Pancreas (tissue), 10 donors: ENCODE results near the gene ZDHHC7. TPM values are rescaled to one million over a fixed set of nuclear protein-coding genes. Genes with fewer than 3 reads are reported as not detected.

ENCODE experiments used
- ATAC-seq, 4 donors: fragments of 200-7000 bp; cut with Tn5 transposase; one replicate each; pipeline versions ENCODE4 v1.8.0 to v1.9.1; 2020; ENCODE audit warnings: mild to moderate bottlenecking in 4 of 4, moderate library complexity in 4 of 4
- DNase-seq, 6 donors: peaks; one replicate each; pipeline ENCODE4 v3.0.0-alpha.2; 2020
- FAIRE-seq: peaks from 2 replicates; lab custom pipeline; 2012; peaks lifted over from hg19 to GRCh38; lab: Jason Lieb, UNC
- H3K27ac ChIP-seq, 4 donors: fragments of 200-600 bp; sonication (generic); 1 replicate in 3 of 4; 2 replicates in 1 of 4; pipeline versions ENCODE4 v1.5.0 to v1.8.0; 2020
- H3K27me3 ChIP-seq, 4 donors: fragments of 200-600 bp; one replicate each; pipeline ENCODE4 v1.8.0; 2021
- H3K36me3 ChIP-seq, 3 donors: fragments of 200-600 bp; sonication (generic) in 1 of 3; one replicate each; pipeline versions ENCODE4 v1.5.0 to v1.8.0; 2020 to 2021
- H3K4me1 ChIP-seq, 3 donors: fragments of 200-600 bp; one replicate each; pipeline ENCODE4 v1.8.0; 2021
- H3K4me3 ChIP-seq, 4 donors: fragments of 200-600 bp; sonication (generic) in 2 of 4; one replicate each; pipeline versions ENCODE4 v1.5.0 to v1.8.0; 2020 to 2021
- H3K9me3 ChIP-seq, 4 donors: fragments of 200-600 bp; one replicate each; pipeline ENCODE4 v1.8.0; 2021
- WGBS, 2 donors: extraction: QIAGEN DNeasy Blood & Tissue Kit; methylation state at CpG; one replicate each; pipeline ENCODE4 v1.1.7; 2013; 5-methylcytosine and 5-hydroxymethylcytosine counted together
- intact Hi-C, 3 donors: fragments of 100-400 bp; cut with DNase I; formaldehyde crosslinking; loops; one replicate each; pipeline versions ENCODE4 v1.11.1 to v1.14.2; 2022
- polyA plus RNA-seq, 2 donors: library from polyadenylated mRNA; stranded (reverse); fragments of 200-250 nt; gene quantifications; one replicate each; pipeline ENCODE4 v1.2.3, GENCODE V29; 2013
- total RNA-seq, 6 donors: library from RNA; stranded (reverse); fragmentation: NEBNext Ultra II Directional in 4 of 6; extraction: Animal tissue kit (Norgen Biotek cat#: 25700) in 4 of 6; gene quantifications; one replicate each; pipeline versions ENCODE4 v1.2.1 to v1.2.4, GENCODE V29; 2021 to 2023
- TF ChIP-seq, protein P1 (sequence below), 4 donors: fragments of 200-600 bp; sonication (generic) in 3 of 4; IDR thresholded peaks; one replicate each; pipeline versions ENCODE4 v1.5.0 to v1.8.0; 2021; ENCODE audit warnings: antibody characterized with exemption in 4 of 4
- donor health status: healthy with polysubstance abuse.
- donor health status: DM: no; HTN: no; CAD: no; lungs with moderate emphysema.
- donor health status: DM: no; HTN: no; CAD: no.
- donor health status: control.
- donor health status: control.
- donor health status: Bipolar disorder and iron deficiency.
- donor health status: DM: yes; HTN: yes; CAD: no.
- donor health status: DM: no; HTN: no; CAD: no.
- donor health status: DM: no; HTN: no; CAD: no.
- donor health status: DM: yes; HTN: yes; CAD: no.

The ZDHHC7 gene
- total and polyA plus RNA-seq, 8 donors, result 10.7 to 28.8 (median 17.9) TPM

GRCh38 chr16:84988328-84989080 lies 22.8 kb downstream of the ZDHHC7 start:
- H3K4me3 ChIP-seq, result no peak overlapping the region
- H3K27ac ChIP-seq, result no peak overlapping the region
- TF ChIP-seq, protein P1, sequence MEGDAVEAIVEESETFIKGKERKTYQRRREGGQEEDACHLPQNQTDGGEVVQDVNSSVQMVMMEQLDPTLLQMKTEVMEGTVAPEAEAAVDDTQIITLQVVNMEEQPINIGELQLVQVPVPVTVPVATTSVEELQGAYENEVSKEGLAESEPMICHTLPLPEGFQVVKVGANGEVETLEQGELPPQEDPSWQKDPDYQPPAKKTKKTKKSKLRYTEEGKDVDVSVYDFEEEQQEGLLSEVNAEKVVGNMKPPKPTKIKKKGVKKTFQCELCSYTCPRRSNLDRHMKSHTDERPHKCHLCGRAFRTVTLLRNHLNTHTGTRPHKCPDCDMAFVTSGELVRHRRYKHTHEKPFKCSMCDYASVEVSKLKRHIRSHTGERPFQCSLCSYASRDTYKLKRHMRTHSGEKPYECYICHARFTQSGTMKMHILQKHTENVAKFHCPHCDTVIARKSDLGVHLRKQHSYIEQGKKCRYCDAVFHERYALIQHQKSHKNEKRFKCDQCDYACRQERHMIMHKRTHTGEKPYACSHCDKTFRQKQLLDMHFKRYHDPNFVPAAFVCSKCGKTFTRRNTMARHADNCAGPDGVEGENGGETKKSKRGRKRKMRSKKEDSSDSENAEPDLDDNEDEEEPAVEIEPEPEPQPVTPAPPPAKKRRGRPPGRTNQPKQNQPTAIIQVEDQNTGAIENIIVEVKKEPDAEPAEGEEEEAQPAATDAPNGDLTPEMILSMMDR (IDR thresholded peaks at IDR 0.05), result no peak
- FAIRE-seq (no peak), DNase-seq (peak in 1 of 6 donors; percentile 27), ATAC-seq (no peak)
- H3K36me3 ChIP-seq, result peaks cover 6 to 41% (median 15%) of the 10 kb centered on the region in 3 donors
- H3K4me1 ChIP-seq, result no peaks in the 10 kb centered on the region
- intact Hi-C loops, result loop anchor here in 1 of 3 donors (10.0 kb wide), 1 partner anchor 96 kb away; no protein-coding TSS in a partner anchor
- H3K9me3 ChIP-seq, result no peaks in the 10 kb centered on the region
- WGBS, 2 donors, result 87 to 88% methylated on average over 16 of the region's 16 CpGs
- no peaks in the 10 kb centered on the region for H3K27me3 ChIP-seq

GRCh38 chr16:84986879-84987278 lies 24.5 kb downstream of the ZDHHC7 start:
- intact Hi-C loops, result loop anchor here in 1 of 3 donors (10.0 kb wide), 1 partner anchor 98 kb away; no protein-coding TSS in a partner anchor
- Histone ChIP-seq H3K36me3 (peaks cover 6 to 40% (median 15%) of the 10 kb centered on the region in 3 donors), H3K27me3 (no peaks in the 10 kb centered on the region), H3K9me3 (no peaks in the 10 kb centered on the region), H3K4me3 (no peak overlapping the region), H3K27ac (no peak overlapping the region), H3K4me1 (peaks cover 0 to 10% (median 0%) of the 10 kb centered on the region in 3 donors)
- 100% methylated on average over 1 of the region's 1 CpG for WGBS, 2 donors
- TF ChIP-seq, protein P1 (IDR thresholded peaks at IDR 0.05), result no peak
- DNase-seq (peak in 1 of 6 donors; percentile 15), FAIRE-seq (no peak), ATAC-seq (no peak)

- peaks cover 10 to 46% (median 15%) of the 10 kb centered on the region in 3 donors for H3K36me3 ChIP-seq
These were observed 25.2 kb downstream of the ZDHHC7 start for GRCh38 chr16:84986102-84986501.

GRCh38 chr16:84985079-84986065 lies 26.0 kb downstream of the ZDHHC7 start:
- FAIRE-seq (no peak), ATAC-seq (no peak), DNase-seq (peak in 1 of 6 donors; percentile 44)
- Histone ChIP-seq H3K27ac (no peak overlapping the region), H3K27me3 (no peaks in the 10 kb centered on the region), H3K4me3 (no peak overlapping the region), H3K4me1 (peaks cover 0 to 10% (median 0%) of the 10 kb centered on the region in 3 donors), H3K36me3 (peaks cover 10 to 40% (median 14%) of the 10 kb centered on the region in 3 donors), H3K9me3 (no peaks in the 10 kb centered on the region)
- TF ChIP-seq, protein P1 (IDR thresholded peaks at IDR 0.05), result no peak
- 88 to 91% methylated on average over 15 of the region's 15 CpGs for WGBS, 2 donors
- intact Hi-C loops, result loop anchor here in 1 of 3 donors (10.0 kb wide), 1 partner anchor 99 kb away; no protein-coding TSS in a partner anchor

More at GRCh38 chr16:84986102-84986501, 25.2 kb downstream of the ZDHHC7 start:
- Histone ChIP-seq H3K27me3 (no peaks in the 10 kb centered on the region), H3K4me3 (no peak overlapping the region), H3K9me3 (no peaks in the 10 kb centered on the region), H3K27ac (no peak overlapping the region), H3K4me1 (peaks cover 0 to 10% (median 0%) of the 10 kb centered on the region in 3 donors)
- intact Hi-C loops, result loop anchor here in 1 of 3 donors (10.0 kb wide), 1 partner anchor 99 kb away; no protein-coding TSS in a partner anchor
- no peak for FAIRE-seq
- TF ChIP-seq, protein P1 (IDR thresholded peaks at IDR 0.05), result no peak
- DNase-seq, result peak in 1 of 6 donors; percentile 52
- 93% methylated on average over 22 of the region's 22 CpGs for WGBS, 2 donors
- ATAC-seq, result no peak
